ENCODE data around the gene TNFAIP8L3. TPM values are rescaled to one million over a fixed set of nuclear protein-coding genes. Genes with fewer than 3 reads are reported as not detected.

Gene TNFAIP8L3
- polyA plus RNA-seq, 2 of the 4 experiments (the other 2 are of a cell fraction) = 0.26 to 1.8 TPM

GRCh38 chr15:51022206-51022605, 72.5 kb downstream of the TNFAIP8L3 start:
- DNase-seq (ENCODE audit: low read depth in 1 of 2, low spot score in 1 of 2) (no peak), ATAC-seq (no peak), FAIRE-seq (no peak)
- ChIA-PET CTCF (no interaction called here), POLR2A (no interaction called here)
- Histone ChIP-seq H3K4me2 (no peak overlapping the region), H3K27ac (no peak overlapping the region), H3K4me3 (no peak overlapping the region), H3K9me3 (peaks cover 10% of the 10 kb centered on the region; the same call in 1 of the 3 replicates), H3K4me1 (peaks cover 8% of the 10 kb centered on the region; the same call in 2 of the 3 replicates)
- TF ChIP-seq ESRRA (IDR thresholded peaks at IDR 0.05; ENCODE audit: borderline replicate concordance, low read length) (no peak), POLR2AphosphoS2 (conservative IDR thresholded peaks at IDR 0.05; ENCODE audit: low read length) (no peak), HEYL (CRISPR knock-in tag; IDR thresholded peaks at IDR 0.05) (no peak), FOSB (CRISPR knock-in tag; IDR thresholded peaks at IDR 0.05) (no peak), EHMT2 (IDR thresholded peaks at IDR 0.05; ENCODE audit: low read depth) (no peak), HDAC2 (IDR thresholded peaks at IDR 0.05) (no peak), ZNF302 (CRISPR knock-in tag; IDR thresholded peaks at IDR 0.05) (no peak), SREBF2 (IDR thresholded peaks at IDR 0.05) (no peak), HES2 (IDR thresholded peaks at IDR 0.05) (no peak), ZC3H11A (IDR thresholded peaks at IDR 0.05) (no peak), CTCF (IDR thresholded peaks at IDR 0.05) (no peak), FOSL2 (IDR thresholded peaks at IDR 0.05) (no peak), FOSL2 (CRISPR knock-in tag; IDR thresholded peaks at IDR 0.05) (no peak), HOXB13 (CRISPR knock-in tag; IDR thresholded peaks at IDR 0.05; ENCODE audit: low read depth) (no peak)

- FAIRE-seq = no peak
These were observed 78.1 kb downstream of the TNFAIP8L3 start for GRCh38 chr15:51016615-51017014.

More at GRCh38 chr15:51016615-51017014, 78.1 kb downstream of the TNFAIP8L3 start:
- DNase-seq (ENCODE audit: low read depth in 1 of 2, low spot score in 1 of 2) (no peak), ATAC-seq (no peak)
- WGBS (ENCODE audit: missing lambda C conversion rate) = 87% methylated on average over 1 of the region's 1 CpG
- no peaks in the 10 kb centered on the region for H3K4me1 ChIP-seq
- H3K4me2 ChIP-seq = no peak overlapping the region
- H3K4me3 ChIP-seq = no peak overlapping the region
- no peak overlapping the region for H3K27ac ChIP-seq
- POLR2A ChIA-PET = no interaction called here
- peaks cover 10% of the 10 kb centered on the region; the same call in 1 of the 3 replicates for H3K9me3 ChIP-seq
- TF ChIP-seq E2F6 (IDR thresholded peaks at IDR 0.05; ENCODE audit: borderline replicate concordance, low read depth) = no peak
- TF ChIP-seq HOXA7 (CRISPR knock-in tag; IDR thresholded peaks at IDR 0.05) = no peak
- TF ChIP-seq EHF (CRISPR knock-in tag; IDR thresholded peaks at IDR 0.05) = no peak
- no peak for TF ChIP-seq RARB (CRISPR knock-in tag; IDR thresholded peaks at IDR 0.05)
- TF ChIP-seq EHMT2 (IDR thresholded peaks at IDR 0.05; ENCODE audit: low read depth) = no peak
- no peak for TF ChIP-seq EP300 (IDR thresholded peaks at IDR 0.05)
- TF ChIP-seq ZFP36 (IDR thresholded peaks at IDR 0.05; ENCODE audit: borderline replicate concordance, partially characterized antibody) = no peak
- no peak for TF ChIP-seq RNF2 (IDR thresholded peaks at IDR 0.05; ENCODE audit: borderline replicate concordance, low read depth)
- TF ChIP-seq ELK1 (IDR thresholded peaks at IDR 0.05; ENCODE audit: low read depth, low read length) = no peak
- no peak for TF ChIP-seq MAFK (IDR thresholded peaks at IDR 0.05; ENCODE audit: partially characterized antibody)
- TF ChIP-seq MYC (IDR thresholded peaks at IDR 0.05; ENCODE audit: borderline replicate concordance, low read length) = no peak
- no peak for TF ChIP-seq TFCP2L1 (CRISPR knock-in tag; IDR thresholded peaks at IDR 0.05)
- no peak for TF ChIP-seq CHD4 (IDR thresholded peaks at IDR 0.05; ENCODE audit: borderline replicate concordance)
- no peak for TF ChIP-seq HEYL (CRISPR knock-in tag; IDR thresholded peaks at IDR 0.05)
- TF ChIP-seq HOXB13 (CRISPR knock-in tag; IDR thresholded peaks at IDR 0.05; ENCODE audit: low read depth) = no peak
- TF ChIP-seq NR3C1 (IDR thresholded peaks at IDR 0.05) = no peak
- TF ChIP-seq HOXB5 (CRISPR knock-in tag; IDR thresholded peaks at IDR 0.05) = no peak
- no peak for TF ChIP-seq HES2 (IDR thresholded peaks at IDR 0.05)
- TF ChIP-seq RAD21 (conservative IDR thresholded peaks at IDR 0.05 in 1 of 2, IDR thresholded peaks at IDR 0.05 in 1 of 2) = no peak
- CTCF ChIA-PET = no interaction called here
